ENCODE measurements around the gene PML. TPM values are rescaled to one million over a fixed set of nuclear protein-coding genes. Genes with fewer than 3 reads are reported as not detected.

PML gene
- total RNA-seq, 1 donor from 2014 or later: 19.1 TPM

- peaks cover 90% of the 10 kb centered on the region for H3K4me1 ChIP-seq
- TF ChIP-seq CTCF (IDR thresholded peaks at IDR 0.05; ENCODE audit: borderline replicate concordance): no peak
- intact Hi-C loops (cut with micrococcal nuclease): no loop called here
- H3K36me3 ChIP-seq: peaks cover 33% of the 10 kb centered on the region
- H3K27ac ChIP-seq (replicated peaks): peak overlapping the region; percentile 92
- peak overlapping the region; percentile 76 for H3K4me3 ChIP-seq
- no peak for DNase-seq
- no peaks in the 10 kb centered on the region for H3K9me3 ChIP-seq (replicated peaks)
- no peaks in the 10 kb centered on the region for H3K27me3 ChIP-seq (ENCODE audit: low read depth)
Observed at GRCh38 chr15:73996939-73997338, 2.4 kb downstream of the PML start.

GRCh38 chr15:73997986-73998385 lies 3.5 kb downstream of the PML start:
- H3K4me1 ChIP-seq: peaks cover 85% of the 10 kb centered on the region
- no peaks in the 10 kb centered on the region for H3K27me3 ChIP-seq (ENCODE audit: low read depth)
- H3K27ac ChIP-seq (replicated peaks): peak overlapping the region; percentile 92
- H3K9me3 ChIP-seq (replicated peaks): no peaks in the 10 kb centered on the region
- peak overlapping the region; percentile 76 for H3K4me3 ChIP-seq
- DNase-seq: no peak
- TF ChIP-seq CTCF (IDR thresholded peaks at IDR 0.05; ENCODE audit: borderline replicate concordance): no peak
- H3K36me3 ChIP-seq: peaks cover 40% of the 10 kb centered on the region
- intact Hi-C loops (cut with micrococcal nuclease): no loop called here

DNA sequence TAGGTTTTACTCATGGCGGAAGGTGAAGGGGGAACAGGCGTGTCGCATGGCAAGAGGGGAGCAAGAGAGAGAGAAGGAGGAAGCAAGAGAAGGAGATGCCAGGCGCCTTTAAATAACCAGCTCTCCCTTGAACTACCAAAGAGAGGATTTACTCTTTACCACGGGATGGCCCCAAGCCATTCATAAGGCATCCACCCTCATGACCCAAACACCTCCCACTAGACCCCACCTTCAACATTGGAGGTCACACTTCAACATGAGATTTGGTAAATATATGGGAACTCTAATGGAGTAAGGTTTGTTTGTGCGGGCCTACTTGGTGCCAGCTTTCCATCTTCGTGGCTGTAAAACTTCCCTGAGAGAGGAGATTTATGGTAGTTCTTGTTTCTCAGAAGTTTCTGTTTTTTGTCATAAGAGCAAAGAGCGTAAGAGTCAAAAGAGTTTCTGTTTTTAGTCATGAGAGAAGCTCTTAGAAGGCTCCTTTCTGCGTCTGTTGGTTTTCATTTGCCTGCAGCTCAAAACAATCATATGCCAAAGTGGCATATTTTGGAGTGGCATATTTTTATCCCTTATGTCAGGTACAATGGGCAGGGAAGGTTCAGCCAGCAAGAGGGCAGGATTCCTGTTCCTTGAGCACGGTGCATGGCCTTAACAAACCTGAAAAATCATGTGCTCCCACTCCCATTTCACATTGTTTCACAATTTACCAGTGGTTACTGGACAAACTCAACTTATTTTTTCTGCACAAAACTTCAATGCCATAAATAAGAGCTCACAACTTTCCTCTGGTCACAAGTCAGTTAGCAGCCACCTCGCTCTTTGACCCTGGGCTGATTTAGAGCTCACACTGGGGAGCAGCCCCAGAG lies 12.5 kb downstream of the PML start:
- Histone ChIP-seq H3K4me3 (peak overlapping the region; percentile 7), H3K36me3 (peaks cover 33% of the 10 kb centered on the region), H3K27ac (replicated peaks) (peak overlapping the region; percentile 67), H3K27me3 (ENCODE audit: low read depth) (no peaks in the 10 kb centered on the region), H3K4me1 (peaks cover 76% of the 10 kb centered on the region), H3K9me3 (replicated peaks) (no peaks in the 10 kb centered on the region)
- DNase-seq: no peak
- peak; percentile 10 for TF ChIP-seq CTCF (IDR thresholded peaks at IDR 0.05; ENCODE audit: borderline replicate concordance)
- intact Hi-C loops (cut with micrococcal nuclease): no loop called here

DNA sequence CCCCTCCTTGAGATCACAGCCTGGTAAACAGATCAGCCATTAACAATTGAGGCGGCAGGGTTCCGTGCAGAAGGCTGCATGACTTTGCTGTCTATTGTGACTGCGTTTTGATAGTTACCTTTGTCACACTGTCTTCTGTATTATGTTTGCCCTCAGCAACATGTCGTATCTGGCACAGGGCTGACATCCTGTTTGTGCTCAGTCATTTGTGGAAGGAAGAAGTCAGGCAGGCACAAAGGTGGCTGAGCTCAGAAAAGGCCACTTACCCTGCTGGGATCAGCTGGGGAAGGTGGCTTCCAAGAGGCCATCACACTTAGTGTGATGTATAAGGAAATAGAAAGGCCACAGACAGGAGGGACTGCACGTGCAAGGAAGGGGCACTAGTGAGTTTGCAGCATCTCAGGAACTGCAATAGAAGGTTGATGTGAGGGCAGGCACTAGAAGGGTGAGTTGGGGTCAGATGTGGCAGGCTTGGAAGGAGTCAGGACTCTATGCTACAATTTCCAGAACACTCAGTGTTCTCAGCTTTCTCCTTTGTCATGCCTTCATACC lies 13.4 kb downstream of the PML start:
- Histone ChIP-seq H3K27ac (replicated peaks) (peak overlapping the region; percentile 67), H3K4me3 (no peak overlapping the region), H3K4me1 (peaks cover 82% of the 10 kb centered on the region), H3K9me3 (replicated peaks) (no peaks in the 10 kb centered on the region), H3K27me3 (ENCODE audit: low read depth) (no peaks in the 10 kb centered on the region), H3K36me3 (peaks cover 28% of the 10 kb centered on the region)
- intact Hi-C loops (cut with micrococcal nuclease): no loop called here
- DNase-seq: no peak
- TF ChIP-seq CTCF (IDR thresholded peaks at IDR 0.05; ENCODE audit: borderline replicate concordance): no peak

- Histone ChIP-seq H3K36me3 (peaks cover 20% of the 10 kb centered on the region), H3K4me3 (no peak overlapping the region), H3K4me1 (peaks cover 92% of the 10 kb centered on the region), H3K9me3 (replicated peaks) (no peaks in the 10 kb centered on the region), H3K27ac (replicated peaks) (peak overlapping the region; percentile 87), H3K27me3 (ENCODE audit: low read depth) (no peaks in the 10 kb centered on the region)
- intact Hi-C loops (cut with micrococcal nuclease): no loop called here
- no peak for DNase-seq
- TF ChIP-seq CTCF (IDR thresholded peaks at IDR 0.05; ENCODE audit: borderline replicate concordance): no peak
Observed at GRCh38 chr15:74008901-74009300, 14.4 kb downstream of the PML start.
